Stimulated activated naive CD8-positive, alpha-beta T cell treated with anti-CD3 and anti-CD28 coated beads, Interleukin-15, Interleukin-2, amounts not matched to agents 100 ng/mL and 50 ng/mL, for 24 hours (primary cell): ENCODE results near the gene ADCY1.

Experiments used
- H3K27ac Mint-ChIP-seq: one replicate; pipeline ENCODE4 v1.8.0; 2021; ENCODE audit warnings: mild to moderate bottlenecking, mixed read lengths
- H3K27me3 Mint-ChIP-seq: one replicate; pipeline ENCODE4 v1.8.0; 2021; ENCODE audit warnings: mixed read lengths
- H3K36me3 Mint-ChIP-seq: one replicate; pipeline ENCODE4 v1.8.0; 2021; ENCODE audit warnings: low read depth, mixed read lengths
- H3K4me1 Mint-ChIP-seq: one replicate; pipeline ENCODE4 v1.8.0; 2021; ENCODE audit warnings: low read depth, mixed read lengths
- H3K4me3 Mint-ChIP-seq: one replicate; pipeline ENCODE4 v1.8.0; 2021; ENCODE audit warnings: mild to moderate bottlenecking, mixed read lengths
- H3K9me3 Mint-ChIP-seq: one replicate; pipeline ENCODE4 v1.8.0; 2021; ENCODE audit warnings: mixed read lengths

ADCY1 gene

GRCh38 chr7:45595809-45596664 lies 21.9 kb downstream of the ADCY1 start:
- Mint-ChIP-seq H3K36me3 (no peaks in the 10 kb centered on the region), H3K4me3 (no peak overlapping the region), H3K9me3 (no peaks in the 10 kb centered on the region), H3K27me3 (no peaks in the 10 kb centered on the region), H3K27ac (no peak overlapping the region), H3K4me1 (no peaks in the 10 kb centered on the region)

- Mint-ChIP-seq H3K36me3 (no peaks in the 10 kb centered on the region), H3K27me3 (peaks cover under 1% of the 10 kb centered on the region), H3K4me3 (no peak overlapping the region), H3K9me3 (no peaks in the 10 kb centered on the region), H3K27ac (no peak overlapping the region), H3K4me1 (no peaks in the 10 kb centered on the region)
Observed at GRCh38 chr7:45596665-45597095, 22.5 kb downstream of the ADCY1 start.

GRCh38 chr7:45597286-45597984 lies 23.3 kb downstream of the ADCY1 start:
- H3K36me3 Mint-ChIP-seq = no peaks in the 10 kb centered on the region
- H3K27me3 Mint-ChIP-seq = peaks cover 4% of the 10 kb centered on the region
- H3K4me1 Mint-ChIP-seq = no peaks in the 10 kb centered on the region
- no peak overlapping the region for H3K4me3 Mint-ChIP-seq
- H3K9me3 Mint-ChIP-seq = no peaks in the 10 kb centered on the region
- H3K27ac Mint-ChIP-seq = no peak overlapping the region

GRCh38 chr7:45598886-45599520 lies 24.8 kb downstream of the ADCY1 start:
- Mint-ChIP-seq H3K27ac (no peak overlapping the region), H3K4me1 (no peaks in the 10 kb centered on the region), H3K27me3 (peaks cover 4% of the 10 kb centered on the region), H3K36me3 (no peaks in the 10 kb centered on the region), H3K9me3 (no peaks in the 10 kb centered on the region), H3K4me3 (no peak overlapping the region)

GRCh38 chr7:45599851-45600706 lies 25.9 kb downstream of the ADCY1 start:
- Mint-ChIP-seq H3K4me3 (no peak overlapping the region), H3K27me3 (peaks cover 6% of the 10 kb centered on the region), H3K4me1 (no peaks in the 10 kb centered on the region), H3K9me3 (no peaks in the 10 kb centered on the region), H3K27ac (no peak overlapping the region), H3K36me3 (no peaks in the 10 kb centered on the region)

GRCh38 chr7:45601094-45601493 lies 26.9 kb downstream of the ADCY1 start:
- no peaks in the 10 kb centered on the region for H3K36me3 Mint-ChIP-seq
- H3K27ac Mint-ChIP-seq = no peak overlapping the region
- H3K4me3 Mint-ChIP-seq = no peak overlapping the region
- H3K27me3 Mint-ChIP-seq = peaks cover 8% of the 10 kb centered on the region
- H3K4me1 Mint-ChIP-seq = no peaks in the 10 kb centered on the region
- no peaks in the 10 kb centered on the region for H3K9me3 Mint-ChIP-seq

GRCh38 chr7:45601816-45602540 lies 27.8 kb downstream of the ADCY1 start:
- no peaks in the 10 kb centered on the region for H3K36me3 Mint-ChIP-seq
- no peak overlapping the region for H3K27ac Mint-ChIP-seq
- H3K4me1 Mint-ChIP-seq = no peaks in the 10 kb centered on the region
- peaks cover 8% of the 10 kb centered on the region for H3K27me3 Mint-ChIP-seq
- H3K4me3 Mint-ChIP-seq = no peak overlapping the region
- no peaks in the 10 kb centered on the region for H3K9me3 Mint-ChIP-seq

GRCh38 chr7:45606050-45606449 lies 31.9 kb downstream of the ADCY1 start:
- Mint-ChIP-seq H3K9me3 (no peaks in the 10 kb centered on the region), H3K36me3 (no peaks in the 10 kb centered on the region), H3K4me1 (no peaks in the 10 kb centered on the region), H3K27me3 (peaks cover 16% of the 10 kb centered on the region), H3K4me3 (no peak overlapping the region), H3K27ac (no peak overlapping the region)

- Mint-ChIP-seq H3K9me3 (no peaks in the 10 kb centered on the region), H3K4me1 (no peaks in the 10 kb centered on the region), H3K36me3 (no peaks in the 10 kb centered on the region), H3K27ac (no peak overlapping the region), H3K4me3 (no peak overlapping the region), H3K27me3 (peaks cover 12% of the 10 kb centered on the region)
Observed at GRCh38 chr7:45606931-45607330, 32.8 kb downstream of the ADCY1 start.

- Mint-ChIP-seq H3K4me1 (no peaks in the 10 kb centered on the region), H3K4me3 (no peak overlapping the region), H3K9me3 (no peaks in the 10 kb centered on the region), H3K27ac (no peak overlapping the region), H3K36me3 (no peaks in the 10 kb centered on the region), H3K27me3 (peaks cover 12% of the 10 kb centered on the region)
Observed at GRCh38 chr7:45609180-45609579, 35.0 kb downstream of the ADCY1 start.

GRCh38 chr7:45610019-45610418 lies 35.9 kb downstream of the ADCY1 start:
- Mint-ChIP-seq H3K9me3 (peaks cover 3% of the 10 kb centered on the region), H3K27me3 (peaks cover 10% of the 10 kb centered on the region), H3K36me3 (no peaks in the 10 kb centered on the region), H3K4me1 (no peaks in the 10 kb centered on the region), H3K27ac (no peak overlapping the region), H3K4me3 (no peak overlapping the region)

- H3K27me3 Mint-ChIP-seq = peaks cover 8% of the 10 kb centered on the region
- H3K4me1 Mint-ChIP-seq = no peaks in the 10 kb centered on the region
- no peaks in the 10 kb centered on the region for H3K36me3 Mint-ChIP-seq
Observed at GRCh38 chr7:45610660-45611299, 36.6 kb downstream of the ADCY1 start.

GRCh38 chr7:45617166-45617565 lies 43.0 kb downstream of the ADCY1 start:
- Mint-ChIP-seq H3K9me3 (peaks cover 16% of the 10 kb centered on the region), H3K27me3 (no peaks in the 10 kb centered on the region), H3K27ac (no peak overlapping the region), H3K36me3 (no peaks in the 10 kb centered on the region), H3K4me3 (no peak overlapping the region), H3K4me1 (no peaks in the 10 kb centered on the region)

More at GRCh38 chr7:45610660-45611299, 36.6 kb downstream of the ADCY1 start:
- H3K4me3 Mint-ChIP-seq = no peak overlapping the region
- peaks cover 7% of the 10 kb centered on the region for H3K9me3 Mint-ChIP-seq
- H3K27ac Mint-ChIP-seq = no peak overlapping the region
